PFSK-1 (cell line): ENCODE measurements around the gene ANTXR1.

Source experiments
- FOXP2 ChIP-seq: optimal IDR thresholded peaks from 2 replicates; pipeline ENCODE3; 2011; ENCODE audit warnings: borderline replicate concordance, control low read depth, inconsistent platforms; ENCODE audit not compliant: insufficient read depth; ENCODE audit errors: extremely low read length, extremely low read depth
- POLR2AphosphoS5 ChIP-seq: IDR thresholded peaks from 2 replicates; pipeline ENCODE4 v1.6.1; 2012; ENCODE audit warnings: low read depth, mild to moderate bottlenecking, control low read depth, low read length, moderate library complexity
- SIN3A ChIP-seq: IDR thresholded peaks from 2 replicates; pipeline ENCODE4 v1.6.1; 2012; ENCODE audit warnings: mild to moderate bottlenecking, low read length, moderate library complexity, borderline replicate concordance; ENCODE audit not compliant: insufficient read depth
- TAF1 ChIP-seq: IDR thresholded peaks from 2 replicates; pipeline ENCODE4 v1.6.1; 2012; ENCODE audit warnings: low read length, control low read depth, borderline replicate concordance; ENCODE audit not compliant: insufficient read depth
- TF ChIP-seq, protein P1 (sequence below), 2 experiments: IDR thresholded peaks; 2 replicates each; pipeline versions ENCODE4 v1.6.1 to v1.8.0; 2011 to 2012; ENCODE audit warnings: low read depth in 2 of 2, low read length in 2 of 2, control low read depth in 1 of 2, inconsistent platforms in 1 of 2, mild to moderate bottlenecking in 1 of 2, moderate library complexity in 1 of 2; ENCODE audit not compliant: insufficient read depth in 1 of 2

DNA sequence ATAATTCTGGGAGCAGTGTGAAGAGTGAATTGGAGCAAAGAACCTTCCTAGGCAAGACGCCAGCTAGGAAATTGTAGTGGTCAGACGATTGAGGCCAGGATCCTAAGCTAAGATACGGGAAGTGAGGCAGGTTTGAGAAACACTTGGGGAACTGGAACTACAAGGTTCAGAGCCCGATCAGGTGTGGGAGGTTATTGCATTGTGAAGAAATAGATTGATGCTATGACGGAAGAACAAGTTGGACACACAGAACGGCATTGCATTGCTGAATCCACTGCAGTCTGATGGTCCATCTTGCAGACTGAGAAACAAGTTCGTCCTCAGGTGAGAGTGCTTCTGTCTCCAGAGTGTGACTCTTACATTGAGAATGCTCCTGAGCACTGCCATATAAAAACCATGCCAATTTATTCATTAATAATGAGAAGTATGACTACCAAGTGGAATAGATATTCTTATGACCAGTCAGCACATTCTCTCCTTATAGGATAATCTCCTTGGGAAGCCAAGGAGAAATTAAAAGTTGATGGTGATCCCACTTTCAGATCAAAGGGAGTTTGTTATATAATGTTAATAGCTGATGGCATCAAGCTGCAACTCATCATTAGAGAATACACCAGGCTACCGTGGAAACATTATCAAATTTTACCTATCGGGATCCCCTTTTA lies 30.9 kb downstream of the ANTXR1 start:
- TF ChIP-seq POLR2AphosphoS5 (no peak), TAF1 (no peak), SIN3A (no peak), FOXP2 (no peak)
- TF ChIP-seq, protein P1, sequence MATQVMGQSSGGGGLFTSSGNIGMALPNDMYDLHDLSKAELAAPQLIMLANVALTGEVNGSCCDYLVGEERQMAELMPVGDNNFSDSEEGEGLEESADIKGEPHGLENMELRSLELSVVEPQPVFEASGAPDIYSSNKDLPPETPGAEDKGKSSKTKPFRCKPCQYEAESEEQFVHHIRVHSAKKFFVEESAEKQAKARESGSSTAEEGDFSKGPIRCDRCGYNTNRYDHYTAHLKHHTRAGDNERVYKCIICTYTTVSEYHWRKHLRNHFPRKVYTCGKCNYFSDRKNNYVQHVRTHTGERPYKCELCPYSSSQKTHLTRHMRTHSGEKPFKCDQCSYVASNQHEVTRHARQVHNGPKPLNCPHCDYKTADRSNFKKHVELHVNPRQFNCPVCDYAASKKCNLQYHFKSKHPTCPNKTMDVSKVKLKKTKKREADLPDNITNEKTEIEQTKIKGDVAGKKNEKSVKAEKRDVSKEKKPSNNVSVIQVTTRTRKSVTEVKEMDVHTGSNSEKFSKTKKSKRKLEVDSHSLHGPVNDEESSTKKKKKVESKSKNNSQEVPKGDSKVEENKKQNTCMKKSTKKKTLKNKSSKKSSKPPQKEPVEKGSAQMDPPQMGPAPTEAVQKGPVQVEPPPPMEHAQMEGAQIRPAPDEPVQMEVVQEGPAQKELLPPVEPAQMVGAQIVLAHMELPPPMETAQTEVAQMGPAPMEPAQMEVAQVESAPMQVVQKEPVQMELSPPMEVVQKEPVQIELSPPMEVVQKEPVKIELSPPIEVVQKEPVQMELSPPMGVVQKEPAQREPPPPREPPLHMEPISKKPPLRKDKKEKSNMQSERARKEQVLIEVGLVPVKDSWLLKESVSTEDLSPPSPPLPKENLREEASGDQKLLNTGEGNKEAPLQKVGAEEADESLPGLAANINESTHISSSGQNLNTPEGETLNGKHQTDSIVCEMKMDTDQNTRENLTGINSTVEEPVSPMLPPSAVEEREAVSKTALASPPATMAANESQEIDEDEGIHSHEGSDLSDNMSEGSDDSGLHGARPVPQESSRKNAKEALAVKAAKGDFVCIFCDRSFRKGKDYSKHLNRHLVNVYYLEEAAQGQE (IDR thresholded peaks at IDR 0.05; ENCODE audit: insufficient read depth in 1 of 2, low read depth in 2 of 2, low read length in 2 of 2), result no peak
